GM18951 (cell line): ENCODE results near the gene BUB1.

ENCODE experiments used
- POLR2A ChIP-seq: IDR thresholded peaks from 4 replicates; pipeline ENCODE4 v1.6.1; 2011; ENCODE audit warnings: mild to moderate bottlenecking; ENCODE audit not compliant: insufficient read length, insufficient read depth; ENCODE audit errors: extremely low read depth
- in situ Hi-C: fragments of 300-500 bp; cut with MboI; formaldehyde crosslinking; loops from one replicate; pipeline ENCODE4 v1.12.0; 2022; ENCODE audit warnings: low sequenced_read_pairs, mixed read lengths, inconsistent platforms; ENCODE audit not compliant: unreplicated experiment

Gene BUB1

DNA sequence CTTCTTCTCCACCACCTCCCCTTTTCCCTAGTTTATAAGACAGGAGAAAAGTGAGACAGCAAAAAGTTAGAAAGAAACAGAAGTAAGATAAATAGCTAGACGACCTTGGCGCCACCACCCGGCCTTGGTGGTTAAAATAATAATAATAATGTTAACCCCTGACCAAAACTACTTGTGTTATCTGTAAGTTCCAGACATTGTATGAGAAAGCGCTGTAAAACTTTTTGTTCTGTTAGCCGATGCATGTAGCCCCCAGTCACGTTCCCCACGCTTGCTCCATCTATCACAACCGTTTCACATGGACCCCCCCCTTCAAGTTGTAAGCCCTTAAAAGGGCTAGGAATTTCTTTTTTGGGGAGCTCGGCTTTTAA, 1.5 kb upstream of the BUB1 start:
- in situ Hi-C loops: no loop called here
- TF ChIP-seq POLR2A: no peak

DNA sequence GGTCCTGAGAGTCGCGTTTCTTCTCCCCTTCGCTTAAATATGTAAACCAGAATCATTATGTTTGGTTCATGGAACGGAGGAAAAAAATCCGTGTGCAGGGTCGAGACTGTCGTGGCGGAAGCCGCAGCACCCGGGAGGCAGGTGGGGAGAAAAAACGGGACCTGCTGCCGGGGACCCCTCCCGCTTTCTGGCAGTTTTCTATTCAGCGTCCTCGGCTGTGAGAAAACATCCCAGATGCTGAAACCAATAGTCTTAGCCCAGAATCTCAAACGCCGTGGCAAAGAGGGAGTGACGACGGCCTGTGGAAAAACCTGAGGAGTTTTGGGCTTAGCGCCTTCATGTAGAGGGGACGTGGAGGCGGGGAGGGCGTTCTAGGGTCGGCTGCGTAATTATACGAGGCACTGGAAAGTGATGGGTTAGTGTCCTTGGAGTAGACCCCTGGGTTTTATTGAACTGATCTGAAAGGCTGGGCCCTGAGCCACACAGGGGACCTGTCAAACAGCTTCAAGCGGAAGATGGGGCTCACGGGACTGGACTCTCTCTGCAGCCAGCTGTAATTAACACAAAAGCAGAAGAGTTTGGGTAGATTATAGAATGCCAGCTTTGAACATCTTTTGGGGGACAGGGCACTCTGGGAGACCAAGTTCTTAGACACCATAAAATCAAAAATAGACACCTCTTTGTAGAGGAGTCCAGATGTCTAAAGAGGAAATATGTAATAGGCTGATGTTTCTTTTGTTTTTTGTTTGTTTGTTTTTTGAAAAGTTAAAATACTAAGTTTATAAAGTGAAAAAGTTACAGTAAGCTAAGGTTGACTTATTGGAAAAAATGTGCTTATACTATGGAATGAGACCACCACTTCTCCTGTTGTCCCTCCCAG, 834 bp upstream of the BUB1 start:
- in situ Hi-C loops: no loop called here
- no peak for TF ChIP-seq POLR2A

DNA sequence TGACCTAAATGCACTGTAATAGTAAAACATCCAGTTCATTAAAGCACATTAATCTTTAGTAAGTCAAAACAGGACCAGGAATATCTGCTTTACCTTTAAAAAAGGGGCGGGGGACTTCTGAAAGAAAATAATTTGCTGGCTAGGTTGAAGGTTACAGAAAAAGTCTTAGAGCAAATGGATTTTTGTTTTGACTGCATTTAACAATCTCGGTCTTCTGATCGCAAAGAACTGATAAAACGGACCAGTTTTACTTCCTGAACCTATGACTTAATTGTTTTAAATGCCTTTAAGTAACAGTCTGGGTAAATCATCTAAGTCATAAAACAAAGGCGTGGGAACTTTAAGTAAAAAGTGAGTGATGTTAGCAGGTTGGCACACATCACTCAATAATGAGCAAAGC, 783 bp downstream of the BUB1 start:
- no peak for TF ChIP-seq POLR2A

DNA sequence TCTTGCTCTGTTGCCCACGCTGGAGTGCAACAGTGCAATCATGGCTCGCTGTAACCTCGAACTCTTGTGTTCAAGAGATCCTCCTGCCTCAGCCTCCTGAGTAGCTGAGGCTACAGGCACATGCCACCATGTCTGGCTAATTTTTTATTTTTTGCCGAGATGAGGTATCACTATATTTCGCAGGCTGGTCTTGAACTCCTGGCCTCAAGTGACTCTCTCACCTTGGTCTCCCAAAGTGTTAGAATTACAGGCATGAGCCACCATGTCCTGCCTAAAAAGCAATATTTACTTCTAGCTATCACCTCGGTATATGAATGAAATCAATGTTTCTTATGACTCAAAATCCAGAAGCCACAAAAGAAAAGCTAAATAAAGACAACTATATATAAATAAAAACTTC, 2.2 kb downstream of the BUB1 start:
- no peak for TF ChIP-seq POLR2A
- in situ Hi-C loops: no loop called here

More for the DNA sequence above, 783 bp downstream of the BUB1 start:
- in situ Hi-C loops: no loop called here

DNA sequence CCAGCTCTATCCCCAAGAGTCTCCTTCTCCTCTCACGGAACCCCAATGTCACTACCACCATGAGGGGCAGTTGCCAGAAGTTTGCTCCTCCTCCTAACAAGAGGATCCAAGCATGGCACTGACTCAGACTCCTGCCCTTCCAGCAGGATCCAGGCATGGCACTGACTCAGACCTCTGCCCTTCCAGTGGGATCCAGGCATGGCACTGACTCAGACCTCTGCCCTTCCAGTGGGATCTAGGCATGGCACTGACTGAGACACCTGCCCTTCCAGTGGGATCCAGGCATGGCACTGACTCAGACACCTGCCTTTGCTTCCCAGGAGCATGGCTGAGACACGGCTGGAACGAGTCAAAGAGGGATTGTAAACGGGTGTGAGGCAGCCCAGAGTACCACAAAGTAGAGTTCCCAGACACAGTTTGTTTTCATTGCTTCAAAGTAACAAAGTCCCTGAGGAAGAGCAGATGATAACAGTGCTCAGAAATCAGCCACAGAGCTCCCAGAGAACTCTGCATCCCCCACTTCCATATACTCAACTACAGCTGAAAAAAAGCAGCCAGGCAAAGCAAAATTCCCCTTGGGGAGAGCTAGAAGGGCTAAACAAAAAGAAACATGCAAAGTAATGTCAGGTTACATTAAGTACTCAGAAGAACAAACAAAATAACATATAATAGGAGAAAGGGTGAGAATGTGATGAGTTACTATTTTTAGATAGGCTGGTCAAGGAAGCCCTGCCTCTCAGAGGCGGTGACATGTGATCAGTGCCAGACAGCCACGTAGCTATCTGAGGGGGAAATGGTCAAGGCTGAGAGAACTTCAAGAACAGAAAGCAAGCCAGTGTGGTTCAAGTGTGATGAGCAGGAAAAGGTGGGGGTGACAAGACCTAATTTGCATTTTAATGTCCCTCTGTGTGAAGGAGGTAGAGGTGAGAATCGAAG, 3.0 kb downstream of the BUB1 start:
- in situ Hi-C loops: no loop called here

DNA sequence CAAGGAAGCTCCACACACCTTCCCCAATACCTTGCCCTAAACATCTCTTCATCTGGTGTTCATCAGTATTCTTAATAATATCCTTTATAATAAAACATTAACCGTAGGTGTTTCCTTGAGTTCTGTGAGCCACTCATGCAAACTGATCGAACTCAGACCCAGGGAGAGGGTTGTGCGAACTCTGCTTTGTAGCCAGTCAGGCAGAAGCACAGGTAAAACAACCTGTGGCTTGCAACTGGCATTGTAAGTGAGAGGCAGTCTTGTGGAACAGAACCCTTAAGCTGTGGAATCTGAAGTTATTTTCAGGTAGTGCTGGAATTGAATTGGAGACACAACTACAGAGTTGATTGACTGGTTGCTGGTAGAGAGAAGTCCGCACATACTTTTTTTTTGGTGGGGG, 4.7 kb downstream of the BUB1 start:
- no peak for TF ChIP-seq POLR2A
- in situ Hi-C loops: no loop called here

More for the DNA sequence above, 3.0 kb downstream of the BUB1 start:
- peak; percentile 32 for TF ChIP-seq POLR2A

DNA sequence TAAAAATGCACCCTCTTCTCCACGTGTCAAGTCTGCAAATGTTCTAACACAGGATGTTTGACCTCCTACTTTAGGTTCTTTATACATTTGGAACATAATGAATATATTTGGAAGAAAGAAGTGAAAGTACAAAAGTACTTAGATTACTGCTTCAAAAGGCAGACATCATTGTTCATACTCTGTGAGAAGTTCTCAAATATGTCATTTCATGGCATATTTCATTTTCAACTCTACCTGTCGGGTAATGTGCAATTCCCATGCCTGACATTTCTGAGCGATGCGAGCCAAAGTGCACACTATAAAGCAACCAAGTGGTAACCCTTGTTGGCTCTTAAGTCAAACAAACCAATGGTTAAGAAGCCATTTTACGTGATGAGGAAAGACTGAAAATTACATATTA, 7.0 kb downstream of the BUB1 start:
- in situ Hi-C loops: no loop called here
- no peak for TF ChIP-seq POLR2A

DNA sequence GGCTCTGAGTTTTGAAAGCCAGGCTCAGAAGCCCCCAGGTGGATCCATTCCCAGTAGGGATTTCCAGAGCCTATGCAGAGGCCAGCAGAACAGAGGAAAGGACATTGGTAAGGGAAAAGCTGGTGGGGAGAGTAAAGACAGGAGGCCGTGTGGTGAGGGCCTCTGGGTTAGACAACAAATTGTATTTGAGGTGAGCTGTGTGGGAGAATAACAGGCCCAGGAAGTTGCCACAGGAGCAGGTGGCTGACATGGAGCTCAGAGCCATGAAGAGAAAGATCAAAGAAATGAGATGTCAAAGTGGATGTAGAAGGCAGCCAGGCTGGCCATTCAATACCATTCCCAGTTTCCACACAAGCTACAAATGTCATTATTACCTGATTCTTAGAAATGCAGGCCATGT, 8.8 kb downstream of the BUB1 start:
- in situ Hi-C loops: no loop called here
- TF ChIP-seq POLR2A: no peak

DNA sequence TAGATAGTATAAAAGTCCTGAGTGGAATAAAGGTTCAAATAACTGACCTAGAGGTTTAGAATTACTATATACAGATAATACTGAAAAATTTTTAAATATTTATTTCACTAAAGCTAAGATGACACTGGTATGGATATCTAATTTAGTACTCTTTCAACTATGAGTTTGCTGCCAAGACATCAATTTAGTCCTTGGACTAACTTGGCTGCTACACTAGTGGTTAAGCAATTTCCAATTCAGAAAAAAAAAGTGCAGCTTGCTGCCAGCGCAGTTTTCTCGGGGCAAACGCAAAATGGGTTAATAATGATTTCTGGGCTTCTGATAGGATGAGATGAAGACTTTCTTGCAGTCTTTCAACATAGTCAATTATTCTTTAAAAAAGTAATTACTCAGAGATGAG, 10.8 kb downstream of the BUB1 start:
- no peak for TF ChIP-seq POLR2A
- in situ Hi-C loops: no loop called here

DNA sequence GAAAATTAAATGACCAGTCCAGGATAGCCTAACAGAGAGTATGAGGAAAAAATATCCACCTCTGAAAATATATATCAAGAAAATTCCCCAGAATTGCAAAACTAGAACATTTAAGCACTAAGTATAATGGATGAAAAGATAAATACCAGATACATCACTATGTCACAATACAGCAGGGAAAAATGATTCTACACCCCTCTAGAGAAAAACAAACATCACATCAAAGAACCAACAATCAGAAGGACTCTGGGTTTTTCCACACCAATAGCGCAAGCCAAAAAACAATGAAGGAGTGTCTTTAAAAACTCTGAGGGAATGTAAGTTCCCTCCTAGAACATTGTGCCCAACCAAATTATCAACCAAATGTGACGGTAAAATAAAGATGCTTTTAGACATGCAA, 13.7 kb downstream of the BUB1 start:
- no peak for TF ChIP-seq POLR2A
- in situ Hi-C loops: no loop called here

DNA sequence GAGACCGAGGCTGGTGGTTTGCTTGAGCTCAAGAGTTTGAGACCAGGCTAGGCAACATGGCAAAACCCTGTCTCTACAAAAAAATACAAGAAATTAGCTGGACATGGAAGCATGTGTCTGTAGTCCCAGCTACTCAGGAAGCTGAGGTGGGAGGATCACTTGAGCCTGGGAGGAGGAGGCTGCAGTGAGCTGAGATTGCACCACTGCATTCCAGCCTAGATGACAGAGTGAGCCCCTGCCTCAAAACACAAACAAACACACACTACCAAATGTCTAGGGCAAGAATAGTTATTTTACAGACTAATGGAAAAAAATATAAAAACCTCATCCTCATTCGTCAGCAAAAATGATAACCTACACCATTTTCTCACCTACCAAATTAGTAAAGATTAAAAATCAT, 15.3 kb downstream of the BUB1 start:
- in situ Hi-C loops: no loop called here

DNA sequence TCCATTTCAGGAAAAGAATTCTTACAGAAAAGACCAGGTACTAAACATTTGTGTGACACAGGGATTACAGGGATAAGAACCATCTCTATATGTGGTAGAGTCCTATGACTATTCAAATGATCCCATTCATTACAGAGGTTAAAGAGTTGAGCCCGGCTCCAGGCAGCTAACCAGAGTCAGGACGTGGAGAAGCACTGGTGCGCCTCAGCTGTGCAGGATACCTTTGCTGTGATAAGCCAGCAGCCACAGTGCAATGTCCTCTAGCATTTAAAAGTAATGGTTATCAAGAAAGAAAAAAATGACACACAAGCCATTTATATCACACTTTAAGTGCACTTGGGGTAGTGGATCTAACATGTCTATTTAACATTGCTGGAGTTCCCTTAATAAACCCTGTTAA, 17.3 kb downstream of the BUB1 start:
- in situ Hi-C loops: no loop called here
- no peak for TF ChIP-seq POLR2A

More for the DNA sequence above, 15.3 kb downstream of the BUB1 start:
- no peak for TF ChIP-seq POLR2A

DNA sequence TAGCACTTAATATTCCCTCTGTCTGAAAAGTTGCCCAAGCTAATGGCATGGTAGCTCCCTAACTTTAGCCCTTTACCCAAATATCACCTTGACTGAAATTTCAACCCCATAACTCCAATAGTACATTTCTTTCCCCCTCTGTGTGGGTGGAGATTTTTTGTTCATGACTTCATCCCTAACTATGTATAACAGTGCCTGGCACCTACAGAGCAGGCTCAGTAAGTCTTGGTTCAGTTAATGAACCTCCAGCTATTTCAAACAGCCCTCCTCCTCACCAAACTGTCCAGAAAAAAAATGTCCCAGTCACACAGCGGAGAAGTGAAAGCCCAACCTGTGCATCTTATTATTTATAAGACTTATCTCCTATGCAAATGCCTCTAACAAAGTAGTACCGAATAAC, 18.6 kb downstream of the BUB1 start:
- in situ Hi-C loops: loop anchor here (10.0 kb wide), 1 partner anchor 106 kb away; no protein-coding TSS in a partner anchor
- no peak for TF ChIP-seq POLR2A
